NCI-H128 (cell line): ENCODE data around the gene EMC8.
"Not testable (repeated sequence)": the region's sequence is repeated elsewhere in the genome, so short reads cannot be mapped to it uniquely, and the experiment has no call there.

Experiments
- DNase-seq: peaks from one replicate; lab custom pipeline; 2025; ENCODE audit not compliant: unreplicated experiment; lab: John Stamatoyannopoulos, UW

EMC8 gene

GRCh38 chr16:85816159-85816558, 16.8 kb upstream of the EMC8 start:
- DNase-seq, result no peak

GRCh38 chr16:85812811-85813700, 13.7 kb upstream of the EMC8 start:
- DNase-seq, result no peak

GRCh38 chr16:85812031-85812807, 12.9 kb upstream of the EMC8 start:
- DNase-seq, result no peak

- DNase-seq, result no peak
These were observed 11.4 kb upstream of the EMC8 start for GRCh38 chr16:85810742-85811115.

GRCh38 chr16:85810097-85810741, 10.9 kb upstream of the EMC8 start:
- no peak for DNase-seq

- DNase-seq, result no peak
These were observed 10.3 kb upstream of the EMC8 start for GRCh38 chr16:85809645-85810044.

GRCh38 chr16:85808926-85809325, 9.6 kb upstream of the EMC8 start:
- no peak for DNase-seq

- DNase-seq, result not testable (repeated sequence)
These were observed 8.8 kb upstream of the EMC8 start for GRCh38 chr16:85808104-85808503.

- not testable (repeated sequence) for DNase-seq
These were observed 8.0 kb upstream of the EMC8 start for GRCh38 chr16:85807340-85807739.

GRCh38 chr16:85806539-85806938, 7.2 kb upstream of the EMC8 start:
- DNase-seq, result no peak

GRCh38 chr16:85805442-85806045, 6.2 kb upstream of the EMC8 start:
- DNase-seq, result no peak

- DNase-seq, result no peak
These were observed 4.2 kb upstream of the EMC8 start for GRCh38 chr16:85803570-85803969.

- no peak for DNase-seq
These were observed 951 bp upstream of the EMC8 start for GRCh38 chr16:85800321-85800669.

GRCh38 chr16:85798901-85799496, 345 bp downstream of the EMC8 start:
- DNase-seq, result no peak

GRCh38 chr16:85798283-85798776, 1.0 kb downstream of the EMC8 start:
- DNase-seq, result no peak

GRCh38 chr16:85796599-85796998, 2.7 kb downstream of the EMC8 start:
- no peak for DNase-seq

- DNase-seq, result no peak
These were observed 3.2 kb downstream of the EMC8 start for GRCh38 chr16:85796152-85796551.

GRCh38 chr16:85794696-85795095, 4.6 kb downstream of the EMC8 start:
- DNase-seq, result no peak

- DNase-seq, result no peak
These were observed 5.6 kb downstream of the EMC8 start for GRCh38 chr16:85793662-85794298.

- no peak for DNase-seq
These were observed 9.6 kb downstream of the EMC8 start for GRCh38 chr16:85789773-85790172.
